ENCODE measurements around the gene FIBCD1.
"Not testable (repeated sequence)": the region's sequence is repeated elsewhere in the genome, so short reads cannot be mapped to it uniquely, and the experiment has no call there.

Gene FIBCD1

GRCh38 chr9:130921300-130921988 lies 17.6 kb downstream of the FIBCD1 start:
- DNase-seq, result no peak

GRCh38 chr9:130920762-130921299 lies 18.2 kb downstream of the FIBCD1 start:
- no peak for DNase-seq

GRCh38 chr9:130920233-130920632 lies 18.8 kb downstream of the FIBCD1 start:
- DNase-seq, result no peak

GRCh38 chr9:130919559-130920145 lies 19.4 kb downstream of the FIBCD1 start:
- no peak for DNase-seq

GRCh38 chr9:130918826-130919558 lies 20.1 kb downstream of the FIBCD1 start:
- no peak for DNase-seq

- no peak for DNase-seq
Observed at GRCh38 chr9:130918101-130918825, 20.8 kb downstream of the FIBCD1 start.

GRCh38 chr9:130917168-130917960 lies 21.7 kb downstream of the FIBCD1 start:
- no peak for DNase-seq

- no peak for DNase-seq
Observed at GRCh38 chr9:130915096-130915447, 24.0 kb downstream of the FIBCD1 start.

GRCh38 chr9:130914417-130915095 lies 24.5 kb downstream of the FIBCD1 start:
- DNase-seq, result no peak

- DNase-seq, result no peak
Observed at GRCh38 chr9:130913599-130914416, 25.2 kb downstream of the FIBCD1 start.

- no peak for DNase-seq
Observed at GRCh38 chr9:130912932-130913598, 26.0 kb downstream of the FIBCD1 start.

- DNase-seq, result no peak
Observed at GRCh38 chr9:130911254-130912049, 27.6 kb downstream of the FIBCD1 start.

GRCh38 chr9:130910670-130911069 lies 28.4 kb downstream of the FIBCD1 start:
- not testable (repeated sequence) for DNase-seq

GRCh38 chr9:130910041-130910440 lies 29.0 kb downstream of the FIBCD1 start:
- DNase-seq, result not testable (repeated sequence)

- no peak for DNase-seq
Observed at GRCh38 chr9:130908878-130909355, 30.1 kb downstream of the FIBCD1 start.

- DNase-seq, result peak in 1 of 3 experiments; percentile 7
Observed at GRCh38 chr9:130908146-130908877, 30.7 kb downstream of the FIBCD1 start.

- peak in 2 of 3 experiments; percentile 26 to 67 for DNase-seq
Observed at GRCh38 chr9:130906735-130907416, 32.2 kb downstream of the FIBCD1 start.
